Thoracic aorta (tissue), 2 donors: ENCODE measurements around the gene WBP4. TPM values are rescaled to one million over a fixed set of nuclear protein-coding genes. Genes with fewer than 3 reads are reported as not detected.
"Not testable (repeated sequence)": the region's sequence is repeated elsewhere in the genome, so short reads cannot be mapped to it uniquely, and the experiment has no call there.

Experiments used
- ATAC-seq: fragments of 150-250 bp; one replicate; pipeline ENCODE4 v1.8.0; 2017; ENCODE audit warnings: low read depth; ENCODE audit not compliant: insufficient number of reproducible peaks, low FRiP score
- DNase-seq: peaks from one replicate; pipeline ENCODE4 v3.0.0-alpha.2; 2020; ENCODE audit warnings: low spot score
- H3K27ac ChIP-seq, 2 donors: fragments of 200-600 bp; sonication (generic); 1 replicate in 1 of 2; 2 replicates in 1 of 2; pipeline ENCODE4 v1.5.1; 2016; ENCODE audit warnings: mild to moderate bottlenecking in 2 of 2, moderate library complexity in 2 of 2
- H3K27me3 ChIP-seq: fragments of 200-600 bp; sonication (generic); replicated peaks from 2 replicates; pipeline ENCODE4 v1.6.0; 2016; ENCODE audit warnings: mild to moderate bottlenecking; ENCODE audit not compliant: insufficient read depth
- H3K36me3 ChIP-seq: fragments of 200-600 bp; sonication (generic); one replicate; pipeline ENCODE4 v1.5.1; 2016
- H3K4me1 ChIP-seq, 2 donors: fragments of 200-600 bp; sonication (generic); 1 replicate in 1 of 2; 2 replicates in 1 of 2; pipeline versions ENCODE4 v1.5.1 to v1.6.0; 2016; ENCODE audit warnings: low read depth in 2 of 2, mild to moderate bottlenecking in 1 of 2; ENCODE audit not compliant: control insufficient read depth in 1 of 2
- H3K4me3 ChIP-seq: fragments of 200-600 bp; sonication (generic); 2 replicates; pipeline ENCODE4 v1.5.1; 2016; ENCODE audit warnings: mild to moderate bottlenecking
- H3K9me3 ChIP-seq: fragments of 200-600 bp; sonication (generic); 2 replicates; pipeline ENCODE4 v1.5.1; 2016
- CTCF ChIP-seq: fragments of 200-600 bp; sonication (generic); IDR thresholded peaks from one replicate; pipeline ENCODE4 v1.5.1; 2019; ENCODE audit warnings: antibody characterized with exemption
- total RNA-seq, 2 donors: library from RNA; depleted of rRNA; stranded (reverse); fragments of >200 nt; gene quantifications; one replicate each; pipeline versions ENCODE4 v1.1.0 to v1.2.3, GENCODE V29; 2016

The WBP4 gene
- total RNA-seq, 2 donors from 2014 or later = 11.1 to 16.5 TPM

GRCh38 chr13:41079725-41080124, 18.4 kb downstream of the WBP4 start:
- H3K4me1 ChIP-seq = no peaks in the 10 kb centered on the region
- no peaks in the 10 kb centered on the region for H3K9me3 ChIP-seq
- H3K4me3 ChIP-seq = no peak overlapping the region
- no peak for DNase-seq
- no peaks in the 10 kb centered on the region for H3K27me3 ChIP-seq
- no peak for TF ChIP-seq CTCF
- peaks cover 34% of the 10 kb centered on the region for H3K36me3 ChIP-seq
- no peak overlapping the region for H3K27ac ChIP-seq
- no peak for ATAC-seq

- no peak for DNase-seq
- peaks cover 7% of the 10 kb centered on the region for H3K36me3 ChIP-seq
- no peaks in the 10 kb centered on the region for H3K9me3 ChIP-seq
- no peak for TF ChIP-seq CTCF
- H3K4me3 ChIP-seq = no peak overlapping the region
- H3K4me1 ChIP-seq = no peaks in the 10 kb centered on the region
- no peak for ATAC-seq
- no peaks in the 10 kb centered on the region for H3K27me3 ChIP-seq
- no peak overlapping the region for H3K27ac ChIP-seq
Observed at GRCh38 chr13:41085961-41086585, 24.8 kb downstream of the WBP4 start.

GRCh38 chr13:41095681-41096080, 34.4 kb downstream of the WBP4 start:
- not testable (repeated sequence) for H3K27ac ChIP-seq, H3K4me1 ChIP-seq, DNase-seq, H3K27me3 ChIP-seq, H3K9me3 ChIP-seq, H3K4me3 ChIP-seq, H3K36me3 ChIP-seq, ATAC-seq

- H3K27me3 ChIP-seq = no peaks in the 10 kb centered on the region
- no peak overlapping the region for H3K27ac ChIP-seq
- H3K36me3 ChIP-seq = no peaks in the 10 kb centered on the region
- ATAC-seq = no peak
- no peak for DNase-seq
- TF ChIP-seq CTCF = no peak
- no peaks in the 10 kb centered on the region for H3K9me3 ChIP-seq
- H3K4me3 ChIP-seq = no peak overlapping the region
- no peaks in the 10 kb centered on the region for H3K4me1 ChIP-seq
Observed at GRCh38 chr13:41098761-41099160, 37.5 kb downstream of the WBP4 start.

- no peak for TF ChIP-seq CTCF
- H3K27ac ChIP-seq = no peak overlapping the region
- H3K4me3 ChIP-seq = no peak overlapping the region
Observed at GRCh38 chr13:41099986-41100385, 38.7 kb downstream of the WBP4 start.

GRCh38 chr13:41107104-41107571, 45.8 kb downstream of the WBP4 start:
- DNase-seq (no peak), ATAC-seq (no peak)
- H3K4me1 ChIP-seq = no peaks in the 10 kb centered on the region
- no peaks in the 10 kb centered on the region for H3K27me3 ChIP-seq
- no peak for TF ChIP-seq CTCF
- no peaks in the 10 kb centered on the region for H3K36me3 ChIP-seq
- H3K4me3 ChIP-seq = no peak overlapping the region
- H3K9me3 ChIP-seq = no peaks in the 10 kb centered on the region
- H3K27ac ChIP-seq = no peak overlapping the region

More at GRCh38 chr13:41099986-41100385, 38.7 kb downstream of the WBP4 start:
- no peaks in the 10 kb centered on the region for H3K9me3 ChIP-seq
- no peaks in the 10 kb centered on the region for H3K36me3 ChIP-seq
- ATAC-seq (no peak), DNase-seq (no peak)
- no peaks in the 10 kb centered on the region for H3K4me1 ChIP-seq
- H3K27me3 ChIP-seq = no peaks in the 10 kb centered on the region
